ENCODE results near the gene WASF3. TPM values are rescaled to one million over a fixed set of nuclear protein-coding genes. Genes with fewer than 3 reads are reported as not detected.

Gene WASF3
- total and polyA plus RNA-seq, 10 donors = 1.7 to 16.4 (median 8.4) TPM

GRCh38 chr13:26685606-26686005 lies 128.1 kb downstream of the WASF3 start:
- H3K4me3 ChIP-seq = no peak overlapping the region
- TF ChIP-seq POLR2AphosphoS5 (IDR thresholded peaks at IDR 0.05) (no peak), POLR2A (IDR thresholded peaks at IDR 0.05) (no peak), CTCF (IDR thresholded peaks at IDR 0.05 in 8 of 11, conservative IDR thresholded peaks at IDR 0.05 in 3 of 11) (no peak)
- intact Hi-C loops (cut with DNase I; ENCODE audit: low total_unique reads) = no loop called here
- DNase-seq = no peak
- peaks cover 0 to 68% (median 11%) of the 10 kb centered on the region in 6 donors for H3K36me3 ChIP-seq
- no peaks in the 10 kb centered on the region for H3K4me1 ChIP-seq
- H3K27me3 ChIP-seq (replicated peaks in 1 of 7) = no peaks in the 10 kb centered on the region
- 91 to 95% (median 93%) methylated on average over 22 of the region's 22 CpGs for WGBS, 5 donors
- H3K9me3 ChIP-seq = peaks cover 0 to 16% (median 14%) of the 10 kb centered on the region in 8 donors
- no peak overlapping the region for H3K27ac ChIP-seq

GRCh38 chr13:26686285-26686684 lies 128.8 kb downstream of the WASF3 start:
- Histone ChIP-seq H3K9me3 (peaks cover 0 to 23% (median 21%) of the 10 kb centered on the region in 8 donors), H3K36me3 (peaks cover 0 to 64% (median 11%) of the 10 kb centered on the region in 6 donors), H3K27ac (no peak overlapping the region), H3K27me3 (replicated peaks in 1 of 7) (no peaks in the 10 kb centered on the region), H3K4me3 (no peak overlapping the region), H3K4me1 (no peaks in the 10 kb centered on the region)
- no peak for DNase-seq
- 89 to 98% (median 94%) methylated on average over 2 of the region's 2 CpGs for WGBS, 5 donors
- no peak for TF ChIP-seq POLR2A (IDR thresholded peaks at IDR 0.05)
- TF ChIP-seq POLR2AphosphoS5 (IDR thresholded peaks at IDR 0.05) = no peak
- no peak for TF ChIP-seq CTCF (IDR thresholded peaks at IDR 0.05 in 8 of 11, conservative IDR thresholded peaks at IDR 0.05 in 3 of 11)
- intact Hi-C loops (cut with DNase I; ENCODE audit: low total_unique reads) = no loop called here

GRCh38 chr13:26688286-26688685 lies 130.8 kb downstream of the WASF3 start:
- no peak overlapping the region for H3K27ac ChIP-seq
- peaks cover 0 to 44% (median 11%) of the 10 kb centered on the region in 6 donors for H3K36me3 ChIP-seq
- no peak for TF ChIP-seq POLR2A (IDR thresholded peaks at IDR 0.05)
- TF ChIP-seq CTCF (IDR thresholded peaks at IDR 0.05 in 8 of 11, conservative IDR thresholded peaks at IDR 0.05 in 3 of 11) = no peak
- TF ChIP-seq POLR2AphosphoS5 (IDR thresholded peaks at IDR 0.05) = no peak
- intact Hi-C loops (cut with DNase I; ENCODE audit: low total_unique reads) = no loop called here
- no peaks in the 10 kb centered on the region for H3K27me3 ChIP-seq (replicated peaks in 1 of 7)
- H3K9me3 ChIP-seq = peaks cover 0 to 31% (median 27%) of the 10 kb centered on the region in 8 donors
- H3K4me1 ChIP-seq = no peaks in the 10 kb centered on the region
- H3K4me3 ChIP-seq = no peak overlapping the region
- 91 to 95% (median 92%) methylated on average over 8 of the region's 8 CpGs for WGBS, 5 donors
- DNase-seq = no peak

- no peak for TF ChIP-seq POLR2AphosphoS5 (IDR thresholded peaks at IDR 0.05)
- no peak for TF ChIP-seq POLR2A (IDR thresholded peaks at IDR 0.05)
- TF ChIP-seq CTCF (IDR thresholded peaks at IDR 0.05 in 8 of 11, conservative IDR thresholded peaks at IDR 0.05 in 3 of 11) = no peak
- no peak overlapping the region for H3K4me3 ChIP-seq
- intact Hi-C loops (cut with DNase I; ENCODE audit: low total_unique reads) = no loop called here
- H3K4me1 ChIP-seq = no peaks in the 10 kb centered on the region
- H3K9me3 ChIP-seq = peaks cover 0 to 31% (median 27%) of the 10 kb centered on the region in 8 donors
- DNase-seq = no peak
- 88 to 93% (median 90%) methylated on average over 4 of the region's 4 CpGs for WGBS, 5 donors
- H3K27me3 ChIP-seq (replicated peaks in 1 of 7) = no peaks in the 10 kb centered on the region
- peaks cover 0 to 38% (median 11%) of the 10 kb centered on the region in 6 donors for H3K36me3 ChIP-seq
- no peak overlapping the region for H3K27ac ChIP-seq
Observed at GRCh38 chr13:26688980-26689379, 131.5 kb downstream of the WASF3 start.

Measured in spleen (tissue), 11 donors.